IPS DF 4.7 (cell line): ENCODE results near the gene COLGALT1.

Experiments
- DNase-seq: peaks from one replicate; pipeline ENCODE4 v3.0.0-alpha.2; 2013; ENCODE audit warnings: low spot score; ENCODE audit errors: extremely low read depth

Gene COLGALT1

GRCh38 chr19:17598953-17599352 is 43.5 kb downstream of the COLGALT1 start:
- DNase-seq, result no peak

GRCh38 chr19:17599780-17600179 is 44.3 kb downstream of the COLGALT1 start:
- DNase-seq, result no peak

DNA sequence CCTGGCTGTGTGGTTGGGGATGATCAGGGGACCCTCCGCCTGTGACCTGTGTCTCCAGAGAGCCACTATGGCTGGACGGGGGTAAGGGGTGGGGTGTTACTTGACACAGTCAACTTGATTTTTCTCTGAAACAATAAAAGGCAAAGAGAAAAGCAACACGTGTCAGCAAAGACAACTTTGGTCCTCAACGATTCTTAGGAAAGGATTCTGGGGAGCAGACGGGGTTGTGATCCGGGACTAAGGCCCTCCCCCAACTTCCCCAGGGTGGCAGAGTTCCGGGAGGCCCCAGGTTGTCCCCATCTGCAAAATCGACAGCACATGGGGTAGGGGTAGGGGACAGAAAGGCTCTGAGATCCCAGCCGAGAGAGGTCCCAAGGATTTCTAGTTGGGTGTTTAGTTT is 46.2 kb downstream of the COLGALT1 start:
- no peak for DNase-seq

DNA sequence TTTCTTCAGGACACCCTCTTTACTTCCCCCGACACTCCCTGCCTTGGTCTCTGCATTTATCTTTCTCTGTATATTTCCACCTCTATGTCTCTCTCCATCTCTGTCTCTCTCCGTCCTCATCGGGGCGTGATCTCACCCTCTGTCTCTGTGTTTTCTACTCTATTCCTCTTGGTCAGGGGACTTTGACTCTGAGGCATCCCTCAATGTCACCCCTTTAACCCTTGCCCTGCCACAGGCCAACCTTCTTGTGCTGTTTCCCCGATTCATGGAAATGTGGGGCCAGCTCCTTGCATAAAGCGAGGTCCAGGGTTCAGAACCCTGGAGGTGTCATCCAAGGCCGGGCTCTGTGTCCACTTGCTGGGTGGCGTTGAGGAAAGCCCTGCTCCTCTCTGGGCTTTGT is 46.8 kb downstream of the COLGALT1 start:
- no peak for DNase-seq

GRCh38 chr19:17602872-17603510 is 47.5 kb downstream of the COLGALT1 start:
- DNase-seq, result no peak

DNA sequence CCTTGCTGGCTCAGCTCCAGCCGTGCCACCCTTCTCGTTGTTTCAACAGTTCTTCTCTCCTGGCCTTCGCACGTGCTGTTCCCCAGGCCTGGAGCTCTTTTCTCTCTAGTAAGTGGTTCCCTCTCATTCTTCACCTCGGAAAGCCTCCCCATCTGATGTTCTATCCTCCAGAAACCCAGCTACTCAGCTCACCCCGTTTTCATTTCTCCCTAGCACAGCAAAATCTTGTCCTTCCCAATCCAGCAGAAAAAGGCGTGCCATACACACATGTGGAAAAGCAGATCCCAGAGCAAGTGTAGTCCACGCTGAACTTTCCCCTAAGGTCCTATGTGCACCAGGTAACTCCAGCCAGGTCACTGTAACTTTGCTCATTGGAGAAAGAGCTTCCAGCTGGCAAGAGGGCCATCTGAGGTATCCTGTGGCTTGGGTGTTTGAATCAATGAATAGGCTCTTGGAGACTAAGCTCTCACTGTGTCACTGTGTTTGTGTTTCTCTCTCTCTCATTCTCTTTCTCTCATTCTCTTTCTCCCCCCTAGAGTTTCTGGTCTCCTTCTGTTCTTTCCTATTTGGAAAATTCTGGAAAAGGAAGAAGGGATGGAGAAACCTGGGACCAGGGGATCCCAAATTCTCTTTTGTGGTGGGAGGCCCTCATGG is 49.0 kb downstream of the COLGALT1 start:
- DNase-seq, result no peak

DNA sequence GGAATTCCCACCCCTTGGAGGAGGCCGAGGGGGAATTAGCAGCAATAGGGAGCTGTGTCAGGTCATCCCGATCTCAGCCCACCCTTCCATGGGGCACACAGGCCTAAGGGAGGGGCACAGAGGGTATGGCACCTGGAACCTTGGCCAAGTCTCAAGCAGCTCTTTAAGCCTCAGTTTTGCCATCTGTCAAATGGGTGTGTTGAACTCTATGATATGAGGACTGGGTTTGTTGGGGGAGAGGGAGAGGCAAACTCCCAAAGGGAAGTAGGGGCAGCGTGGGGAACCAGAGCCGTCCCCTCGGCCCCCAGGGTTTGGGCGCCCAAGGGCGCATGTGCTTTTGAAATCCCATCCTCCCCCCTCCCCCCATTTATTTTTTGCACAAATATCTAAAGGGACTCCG is 49.7 kb downstream of the COLGALT1 start:
- no peak for DNase-seq

DNA sequence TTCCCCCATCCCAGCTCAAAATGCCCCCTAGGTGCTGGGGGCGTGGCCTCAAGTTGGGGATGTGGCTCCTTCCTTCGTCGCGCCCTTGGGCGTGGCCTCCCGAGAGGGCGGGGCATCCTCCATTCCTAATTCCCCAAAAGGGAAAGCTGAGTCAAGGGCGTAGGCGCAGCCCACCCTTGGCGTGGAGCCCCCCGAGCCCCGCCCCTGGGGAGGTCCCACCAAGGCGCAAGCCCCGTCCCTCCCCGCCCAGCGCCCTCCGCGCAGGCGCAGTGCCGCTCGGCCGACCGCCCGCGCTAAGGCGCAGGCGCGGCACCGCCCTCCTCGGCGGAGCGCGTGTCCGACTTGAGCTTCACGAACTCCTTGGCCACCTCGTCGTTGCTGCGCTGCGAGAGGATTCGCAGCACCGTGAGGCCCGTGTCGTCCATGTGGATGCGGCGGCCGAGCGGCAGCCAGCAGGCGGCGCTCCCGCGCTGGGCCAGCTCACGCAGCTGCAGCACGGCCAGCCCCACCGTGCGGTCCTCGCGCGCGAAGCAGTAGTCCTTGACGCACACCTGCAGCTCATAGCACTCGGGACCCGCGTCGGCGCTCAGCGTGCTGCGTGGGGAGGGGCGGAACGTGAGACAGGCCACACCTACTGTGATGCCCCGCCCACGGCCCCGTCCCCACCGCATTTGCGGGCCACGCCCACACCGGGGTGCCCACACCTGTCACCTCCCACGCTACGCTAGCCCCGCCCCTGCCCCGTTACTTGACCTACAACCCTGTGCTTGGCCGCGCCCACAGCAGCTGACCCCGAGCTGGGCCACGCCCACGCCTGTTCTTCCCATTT is 50.5 kb downstream of the COLGALT1 start:
- peak; percentile 64 for DNase-seq

- no peak for DNase-seq
Observed at GRCh38 chr19:17606590-17607185, 51.2 kb downstream of the COLGALT1 start.

- DNase-seq, result no peak
Observed at GRCh38 chr19:17607936-17608335, 52.5 kb downstream of the COLGALT1 start.

DNA sequence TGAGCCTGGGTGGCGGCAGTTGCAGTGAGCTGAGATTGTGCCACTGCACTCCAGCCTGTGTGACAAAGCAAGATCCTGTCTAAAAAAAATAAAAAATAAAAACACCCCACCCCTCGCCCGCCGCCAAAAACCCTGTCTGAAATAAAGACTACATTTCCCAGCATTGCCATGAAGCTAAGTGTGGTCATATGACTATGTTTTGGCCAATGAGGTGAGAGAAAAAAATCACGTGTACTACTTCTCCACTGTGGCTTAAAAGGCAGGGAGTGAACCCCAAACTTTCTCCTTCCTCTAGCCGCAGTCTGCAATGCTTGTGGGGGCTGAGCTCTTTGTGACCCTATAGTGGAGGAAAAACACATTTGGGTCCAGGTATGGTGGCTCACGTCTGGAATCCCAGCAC is 54.9 kb downstream of the COLGALT1 start:
- DNase-seq, result no peak

- DNase-seq, result no peak
Observed at GRCh38 chr19:17611462-17612244, 56.2 kb downstream of the COLGALT1 start.

DNA sequence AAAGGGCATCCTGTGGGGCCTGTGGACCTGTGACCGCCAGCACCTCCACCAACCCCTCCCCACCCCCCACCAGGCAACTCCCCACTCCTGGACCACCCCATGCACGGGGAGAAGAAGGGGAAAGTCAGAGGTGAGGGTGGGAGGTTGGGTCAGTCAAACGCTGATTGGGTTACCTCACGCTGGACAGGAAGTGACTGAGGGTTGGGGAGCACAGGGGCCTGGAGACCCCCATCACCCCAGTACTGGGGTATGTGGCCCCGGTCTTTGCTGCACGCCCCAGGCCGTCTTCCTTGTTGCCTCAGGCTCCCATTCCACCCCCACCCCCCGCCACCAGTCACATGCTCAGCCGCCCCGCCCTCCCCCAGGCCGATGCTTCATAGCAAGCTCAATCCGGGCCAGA is 59.0 kb downstream of the COLGALT1 start:
- DNase-seq, result no peak

GRCh38 chr19:17615889-17616685 is 60.6 kb downstream of the COLGALT1 start:
- DNase-seq, result no peak

DNA sequence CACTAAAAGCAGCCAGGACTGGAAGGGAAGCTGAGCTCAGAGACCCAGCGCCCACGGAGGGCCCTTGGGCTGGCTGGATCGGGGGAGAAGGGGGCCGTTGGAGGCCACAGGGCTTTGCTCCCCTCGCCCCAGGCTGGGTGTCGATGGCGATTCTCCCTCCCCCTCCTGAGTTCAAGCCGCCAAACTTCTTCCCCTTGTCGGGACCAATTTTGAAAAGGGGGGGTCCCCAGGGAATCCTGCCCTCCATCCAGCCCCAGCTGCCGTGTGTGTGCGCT is 61.2 kb downstream of the COLGALT1 start:
- no peak for DNase-seq

- DNase-seq, result no peak
Observed at GRCh38 chr19:17616961-17617806, 61.7 kb downstream of the COLGALT1 start.

DNA sequence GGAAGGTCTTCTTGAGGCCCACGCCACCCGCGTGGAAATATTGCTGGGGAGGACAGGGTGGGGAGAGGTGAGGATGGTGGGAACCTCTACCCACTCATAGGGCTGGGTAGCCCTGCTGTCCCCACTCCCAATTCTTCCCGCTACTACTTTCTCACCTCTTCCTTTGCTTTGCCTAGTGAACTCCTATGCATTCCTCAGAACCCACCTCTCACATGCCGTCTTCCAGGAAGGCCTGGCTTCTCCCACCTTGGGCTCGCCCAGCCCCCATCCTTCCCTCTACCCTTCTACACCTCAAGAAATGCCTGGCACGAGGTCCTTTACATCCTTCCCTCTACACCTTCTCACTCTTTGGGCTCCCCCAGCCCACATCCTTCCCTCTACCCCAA is 62.4 kb downstream of the COLGALT1 start:
- DNase-seq, result no peak

DNA sequence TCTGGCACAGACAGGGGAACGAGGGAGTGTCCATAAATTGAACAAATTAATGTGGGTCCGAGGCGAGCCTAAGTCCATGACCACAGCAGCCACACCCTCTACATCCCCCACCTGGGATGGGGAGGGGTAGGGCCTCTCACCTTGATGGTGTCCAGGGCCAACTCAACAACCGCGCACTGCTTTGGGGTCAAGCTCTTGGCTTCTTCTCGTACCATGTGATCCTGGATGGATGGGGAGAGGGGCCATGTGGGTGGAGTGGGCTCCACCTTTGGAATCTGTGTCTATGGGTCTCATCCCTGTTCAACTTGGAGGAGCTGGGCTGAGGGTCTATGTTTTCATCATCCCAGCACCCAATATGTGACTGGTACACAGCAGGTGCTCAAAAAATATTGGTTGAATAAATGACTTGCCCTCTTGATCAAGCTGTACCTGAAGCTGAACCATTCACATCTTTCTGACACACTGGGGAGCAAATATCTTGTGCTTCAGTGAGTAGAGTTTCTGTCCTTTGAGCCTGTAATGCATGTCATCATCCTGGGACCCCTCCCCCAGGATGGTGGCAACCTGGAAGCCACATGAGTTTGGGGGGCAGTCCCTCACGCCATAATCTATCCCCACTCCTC is 62.9 kb downstream of the COLGALT1 start:
- no peak for DNase-seq

GRCh38 chr19:17618936-17619335 is 63.5 kb downstream of the COLGALT1 start:
- no peak for DNase-seq
